Neural cell (in vitro differentiated cells): Measurements from ENCODE around the gene SLC6A19.

Experiments used
- CTCF ChIP-seq: fragments of 450-650 bp; IDR thresholded peaks from 2 replicates; pipeline ENCODE4 v1.5.1; 2014; ENCODE audit warnings: antibody characterized with exemption, mild to moderate bottlenecking, moderate library complexity; ENCODE audit not compliant: poor library complexity, severe bottlenecking
- EP300 ChIP-seq: fragments of 450-650 bp; conservative IDR thresholded peaks from 2 replicates; pipeline ENCODE4 v1.6.1; 2014; ENCODE audit warnings: antibody characterized with exemption, mild to moderate bottlenecking, moderate library complexity; ENCODE audit not compliant: poor library complexity, severe bottlenecking

- TF ChIP-seq CTCF (no peak), EP300 (no peak)
These were observed 12.1 kb upstream of the SLC6A19 start for GRCh38 chr5:1189269-1189668.
